Ureter (tissue), 1 donor: ENCODE results near the gene DAPK1. TPM values are rescaled to one million over a fixed set of nuclear protein-coding genes. Genes with fewer than 3 reads are reported as not detected.
"Not testable (repeated sequence)": the region's sequence is repeated elsewhere in the genome, so short reads cannot be mapped to it uniquely, and the experiment has no call there.

Experiments used
- DNase-seq: peaks from one replicate; pipeline ENCODE4 v3.0.0-alpha.2; 2020; ENCODE audit warnings: low spot score
- total RNA-seq: library from RNA; stranded (reverse); gene quantifications from one replicate; pipeline ENCODE4 v1.2.4, GENCODE V29; 2023
- donor health status: DM: yes; HTN: yes; CAD: no.

The DAPK1 gene
- total RNA-seq, 1 donor from 2014 or later: 100 TPM

DNA sequence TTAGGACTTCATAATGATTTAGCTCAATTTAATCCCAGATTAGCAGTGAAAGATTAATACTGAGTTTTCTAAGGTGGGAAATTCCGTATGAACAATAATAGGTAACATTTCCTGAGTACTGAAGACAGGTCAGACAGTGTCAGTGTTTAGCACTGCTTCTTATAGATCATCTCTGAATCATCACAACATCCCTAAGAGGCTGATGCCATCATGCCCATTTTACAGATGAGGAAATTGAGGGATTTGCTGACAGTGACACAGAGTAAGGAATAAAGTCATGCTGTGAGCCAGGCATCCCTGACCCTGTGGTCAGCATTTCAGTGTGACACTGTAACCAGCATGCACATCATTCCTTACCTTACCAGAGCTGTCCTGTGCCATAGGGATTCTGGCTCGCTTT, 44.5 kb downstream of the DAPK1 start:
- no peak for DNase-seq

DNA sequence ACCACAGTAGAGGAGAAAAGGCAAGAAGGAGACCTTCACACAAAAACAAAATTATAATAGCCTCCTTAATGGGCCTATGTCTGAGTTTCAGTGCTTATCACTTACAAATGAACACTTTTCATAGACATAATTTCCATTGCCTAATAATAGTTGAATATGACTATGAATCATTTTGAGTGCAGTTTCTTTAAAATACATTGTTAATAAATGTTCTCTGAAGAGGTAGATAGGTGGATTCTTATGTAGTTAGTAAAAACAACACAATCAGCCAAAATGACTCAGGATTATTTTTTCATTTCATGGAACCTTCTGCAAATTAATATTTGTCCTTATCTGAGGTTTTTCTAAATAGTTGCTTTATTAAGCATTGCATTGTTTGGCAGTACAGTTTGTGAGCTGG, 45.6 kb downstream of the DAPK1 start:
- DNase-seq: no peak

DNA sequence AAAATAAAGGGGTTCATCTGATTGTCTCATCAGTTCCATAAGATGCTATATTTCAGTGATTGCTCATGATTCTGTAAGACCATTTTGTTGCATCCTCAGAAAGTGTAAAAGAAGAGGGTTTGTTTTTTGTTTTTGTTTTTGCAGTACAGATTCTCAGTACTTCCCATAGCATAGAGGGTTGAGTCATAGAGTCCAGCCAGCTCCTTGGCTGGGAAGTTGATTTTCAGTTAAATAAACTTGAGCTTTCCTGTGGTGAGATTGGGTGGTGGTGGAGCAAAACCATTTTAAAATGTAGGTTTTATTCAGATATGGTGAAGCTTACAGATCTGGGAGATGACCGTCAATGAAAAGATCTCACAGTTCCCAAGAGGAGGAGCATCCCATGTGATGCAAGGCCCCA, 48.2 kb downstream of the DAPK1 start:
- DNase-seq: no peak

DNA sequence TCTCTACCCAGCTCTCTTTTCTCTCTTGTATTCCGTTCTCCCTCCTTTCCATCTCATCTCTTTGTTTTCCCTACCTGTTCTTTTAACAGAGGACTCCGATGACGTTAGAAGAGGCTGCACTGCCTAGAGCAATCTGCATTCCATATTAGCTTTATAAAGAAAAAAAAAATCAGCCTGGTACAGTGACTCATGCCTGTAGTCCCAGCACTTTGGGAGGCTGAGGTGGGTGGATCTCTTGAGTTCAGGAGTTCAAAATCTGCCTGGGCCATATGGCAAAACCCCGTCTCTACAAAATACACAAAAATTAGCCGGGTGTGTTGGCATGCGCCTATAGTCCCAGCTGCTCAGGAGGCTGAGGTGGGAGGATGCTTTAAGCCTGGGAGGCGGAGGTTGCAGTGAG, 49.0 kb downstream of the DAPK1 start:
- DNase-seq: no peak

DNA sequence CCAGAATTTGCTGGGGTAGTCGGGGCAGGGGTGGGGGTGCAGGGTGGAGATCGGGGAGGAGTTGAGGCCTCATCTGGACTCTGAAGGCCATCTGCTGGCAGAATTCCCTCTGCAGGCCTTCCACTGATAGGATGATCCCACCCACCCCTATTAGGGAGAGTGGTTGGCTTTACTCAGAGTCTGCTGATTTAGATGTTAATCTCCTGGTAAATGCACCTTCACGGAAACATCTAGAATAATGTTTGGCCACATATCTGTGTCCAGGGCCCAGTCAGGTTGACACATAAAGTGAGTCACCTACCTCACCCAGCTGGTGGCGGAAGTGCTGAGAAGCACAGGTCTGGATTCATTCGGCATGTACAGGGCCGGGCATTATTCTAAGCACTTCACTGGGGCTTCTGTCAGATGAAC, 50.0 kb downstream of the DAPK1 start:
- peak; percentile 69 for DNase-seq

DNA sequence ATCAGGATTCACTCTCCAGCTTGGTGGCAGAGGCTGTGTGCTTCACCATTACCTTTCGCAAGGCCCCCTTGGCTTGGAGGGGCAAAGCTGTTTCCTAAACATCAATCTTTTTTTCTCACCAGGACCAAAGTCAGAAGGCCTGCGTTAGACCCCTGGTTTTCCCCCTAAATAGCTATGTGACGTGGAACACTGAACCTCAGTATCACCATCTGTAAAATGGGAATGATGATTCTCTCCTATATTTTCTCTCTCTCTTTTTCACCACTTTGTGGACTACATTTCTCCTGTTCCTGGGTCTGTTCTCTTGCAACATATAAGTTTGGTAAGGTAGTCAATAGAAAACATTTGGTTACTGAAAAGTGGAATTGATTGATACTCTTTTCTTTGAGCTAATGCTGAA, 50.5 kb downstream of the DAPK1 start:
- DNase-seq: no peak

DNA sequence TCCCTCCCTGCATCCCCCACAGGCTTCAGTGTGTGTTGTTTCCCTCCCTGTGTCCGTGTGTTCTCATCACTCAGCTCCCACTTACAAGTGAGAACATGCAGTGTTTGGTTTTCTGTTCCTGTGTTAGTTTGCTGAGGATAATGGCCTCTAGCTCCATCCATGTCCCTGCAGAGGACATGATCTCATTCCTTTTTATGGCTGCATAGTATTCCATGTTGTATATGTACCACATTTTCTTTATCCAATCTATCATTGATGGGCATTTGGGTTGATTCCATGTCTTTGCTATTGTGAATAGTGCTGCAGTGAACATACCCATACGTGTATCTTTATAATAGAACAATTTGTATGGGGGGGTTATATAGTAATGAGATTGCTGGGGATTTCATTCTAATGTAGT, 51.4 kb downstream of the DAPK1 start:
- DNase-seq: not testable (repeated sequence)

DNA sequence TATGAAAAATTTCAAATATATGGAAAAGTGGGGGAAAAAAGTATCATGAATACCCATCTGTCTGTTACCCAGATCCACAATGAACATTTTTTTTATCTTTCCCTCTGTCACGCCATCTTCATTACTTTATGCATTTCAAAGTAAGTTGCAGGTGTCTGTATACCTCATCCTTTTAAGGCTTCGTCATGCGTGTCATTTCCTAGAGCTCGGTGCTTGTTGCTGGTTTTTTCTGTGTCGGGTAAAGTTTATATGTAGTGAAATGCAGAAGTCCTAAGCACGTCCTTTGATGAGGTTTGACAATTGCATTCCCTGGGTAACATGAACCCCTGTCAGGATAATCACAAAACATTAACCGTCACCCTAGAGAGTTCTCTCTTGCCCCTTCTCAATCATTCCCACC, 52.1 kb downstream of the DAPK1 start:
- no peak for DNase-seq

DNA sequence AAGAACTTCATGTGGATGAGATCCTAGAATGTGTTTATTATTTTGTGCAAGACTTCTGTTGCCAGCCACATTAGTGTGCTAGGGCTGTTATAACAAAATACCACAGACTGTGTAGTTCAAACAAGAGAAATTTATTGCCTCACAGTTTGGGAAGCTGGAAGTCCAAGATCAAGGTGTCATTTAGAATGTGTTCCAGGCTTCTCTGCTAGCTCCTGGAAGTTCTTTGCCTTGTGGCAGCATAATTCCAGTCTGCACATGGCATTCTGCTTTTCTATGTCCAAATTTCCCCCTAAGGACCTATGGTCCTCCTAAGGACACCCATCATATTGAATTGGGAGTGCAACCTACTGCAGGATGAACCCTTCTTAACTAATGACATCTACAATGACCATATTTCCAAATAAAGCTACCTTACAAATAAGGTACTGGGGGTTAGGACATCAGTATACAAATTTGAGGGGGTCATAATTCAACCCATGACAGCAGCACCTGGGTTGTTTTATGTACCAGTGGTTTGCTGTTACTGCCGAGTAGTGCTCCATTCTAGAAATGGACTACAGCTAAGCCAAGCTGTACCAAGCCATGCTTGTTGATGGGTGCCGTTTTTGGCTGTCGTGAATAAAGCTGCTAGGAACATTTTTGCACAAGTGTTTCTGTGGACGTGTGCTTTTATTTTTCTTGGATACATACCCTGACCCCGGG, 52.7 kb downstream of the DAPK1 start:
- DNase-seq: no peak

DNA sequence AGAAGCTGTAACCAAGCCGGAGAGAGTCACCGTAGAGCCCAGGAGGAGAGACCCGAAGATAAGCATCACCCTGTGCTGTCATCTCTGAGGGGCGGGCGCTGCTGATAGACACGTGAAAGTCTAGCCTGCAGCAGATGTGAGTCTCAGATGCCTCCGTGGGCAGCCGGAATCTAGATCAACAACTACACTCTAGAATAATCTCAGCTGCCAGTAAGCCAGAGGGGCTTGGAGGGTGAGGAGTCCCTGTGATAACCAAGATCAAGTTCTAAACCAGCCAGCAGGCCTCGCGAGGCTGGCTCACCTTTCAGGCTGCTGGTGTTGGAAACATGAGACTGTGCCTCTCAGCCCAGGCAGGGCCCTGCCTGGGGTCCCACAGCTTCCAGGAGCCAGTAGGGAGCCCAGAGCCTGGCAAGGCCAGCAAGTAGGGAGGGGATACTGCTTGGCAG, 54.1 kb downstream of the DAPK1 start:
- no peak for DNase-seq

DNA sequence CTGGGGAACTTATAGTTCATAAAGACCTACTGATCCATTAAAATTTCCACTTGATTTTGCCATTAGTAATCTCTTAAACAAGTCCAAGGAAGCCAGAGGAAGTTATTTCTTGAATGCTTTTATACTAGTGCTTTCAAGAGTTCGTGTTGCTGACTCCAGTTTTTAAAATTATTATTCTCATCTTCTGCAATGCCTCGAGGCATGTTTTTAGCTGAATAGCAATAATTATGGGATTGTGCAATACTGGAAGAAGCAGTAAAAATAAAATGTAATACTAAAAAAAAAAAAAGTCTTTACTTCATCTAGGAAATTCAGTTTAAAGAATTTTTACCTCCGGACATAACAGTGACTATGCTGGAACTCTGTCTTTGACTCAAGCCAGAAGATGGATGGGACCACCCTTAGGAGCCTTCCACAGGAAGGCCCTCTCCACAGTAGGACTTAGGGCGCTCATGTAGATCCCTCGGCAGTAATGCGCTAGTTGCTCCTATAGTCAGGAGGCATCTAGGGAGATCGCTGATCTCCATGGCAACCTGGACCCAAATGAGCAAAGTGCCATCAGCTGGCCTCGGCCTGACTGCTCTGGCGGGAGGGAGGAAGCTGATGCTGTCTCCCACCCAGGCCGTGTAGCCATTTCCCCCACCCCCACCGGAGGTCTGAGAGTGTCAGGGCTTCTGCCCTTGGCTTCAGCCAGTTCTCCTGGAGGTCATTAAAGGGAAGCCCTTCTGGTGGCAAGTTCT, 56.7 kb downstream of the DAPK1 start:
- DNase-seq: no peak

DNA sequence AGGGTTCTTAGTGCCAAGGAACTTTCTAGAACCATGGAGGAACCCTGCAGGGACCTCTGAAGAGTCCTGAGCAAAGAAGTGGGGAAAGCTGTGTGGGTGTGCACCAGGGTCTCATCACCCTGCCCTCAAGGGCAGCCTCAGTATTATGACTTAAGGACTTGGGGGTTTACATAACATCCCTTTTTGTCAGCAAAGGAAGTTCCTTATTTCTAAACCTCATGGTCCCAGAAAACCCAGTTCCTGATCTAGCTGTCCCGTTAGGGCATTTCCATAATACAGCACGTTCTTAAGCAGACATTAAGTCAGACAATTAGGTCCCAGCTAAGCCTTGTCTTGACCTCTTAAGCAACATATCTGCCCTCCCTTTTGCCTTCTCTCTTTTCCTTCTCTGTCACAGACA, 57.3 kb downstream of the DAPK1 start:
- DNase-seq: no peak

DNA sequence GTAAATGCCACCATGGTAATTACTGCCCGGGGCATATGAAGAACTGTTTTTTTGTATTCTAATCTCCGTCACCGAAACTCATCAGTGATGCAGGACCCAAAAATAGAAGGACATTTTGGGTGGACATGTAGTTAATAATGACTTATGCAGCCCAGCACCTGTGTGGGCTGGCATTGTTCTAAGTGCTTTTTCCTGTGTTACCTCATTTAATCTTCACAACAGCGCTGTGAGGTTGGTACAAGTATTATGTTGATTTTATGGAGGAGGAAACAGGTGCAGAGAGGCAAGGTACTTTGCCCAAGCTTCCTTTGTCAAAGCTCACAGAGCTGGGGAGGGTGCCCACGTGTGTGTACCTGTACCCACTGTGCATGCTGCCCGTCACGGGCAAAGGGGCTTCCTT, 58.4 kb downstream of the DAPK1 start:
- no peak for DNase-seq

DNA sequence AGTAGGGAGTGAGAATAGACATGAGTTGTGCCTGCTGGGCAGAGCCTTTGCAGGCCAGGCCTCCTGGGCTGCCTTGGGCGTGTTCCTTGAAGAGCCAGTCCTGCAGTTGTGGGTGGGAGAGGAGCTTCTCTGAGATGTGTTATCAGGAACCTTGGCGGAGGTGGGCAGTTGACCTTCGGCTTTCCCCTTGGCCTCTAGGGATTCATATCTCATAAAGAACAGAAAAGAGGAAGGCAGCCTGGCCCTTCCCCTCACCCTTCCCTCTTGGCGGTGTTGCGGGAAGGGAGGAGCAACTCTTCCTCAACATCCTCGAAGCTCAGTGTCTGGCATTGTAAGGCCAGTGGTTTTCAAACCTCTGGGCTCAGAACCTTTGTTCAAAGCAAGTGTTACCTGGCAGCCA, 59.2 kb downstream of the DAPK1 start:
- DNase-seq: no peak

DNA sequence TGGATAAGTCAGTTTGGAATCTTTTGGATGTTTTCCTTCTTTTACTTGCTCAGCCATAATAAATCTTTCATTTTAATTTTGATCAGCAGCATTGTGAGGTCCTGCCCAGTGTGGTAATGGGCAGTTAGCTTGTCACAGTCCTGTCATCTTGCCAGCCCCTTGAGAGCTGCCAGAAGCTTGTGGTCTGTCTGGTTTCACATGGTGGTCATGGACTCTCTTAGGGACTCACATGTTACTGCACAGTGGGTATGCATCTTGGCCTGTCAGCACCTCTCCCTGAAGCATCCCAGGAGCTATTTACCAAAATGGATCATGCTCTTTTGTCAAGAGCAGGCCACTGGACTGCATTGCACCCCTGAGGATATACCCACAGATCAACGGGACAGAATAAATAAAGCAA, 60.3 kb downstream of the DAPK1 start:
- no peak for DNase-seq

DNA sequence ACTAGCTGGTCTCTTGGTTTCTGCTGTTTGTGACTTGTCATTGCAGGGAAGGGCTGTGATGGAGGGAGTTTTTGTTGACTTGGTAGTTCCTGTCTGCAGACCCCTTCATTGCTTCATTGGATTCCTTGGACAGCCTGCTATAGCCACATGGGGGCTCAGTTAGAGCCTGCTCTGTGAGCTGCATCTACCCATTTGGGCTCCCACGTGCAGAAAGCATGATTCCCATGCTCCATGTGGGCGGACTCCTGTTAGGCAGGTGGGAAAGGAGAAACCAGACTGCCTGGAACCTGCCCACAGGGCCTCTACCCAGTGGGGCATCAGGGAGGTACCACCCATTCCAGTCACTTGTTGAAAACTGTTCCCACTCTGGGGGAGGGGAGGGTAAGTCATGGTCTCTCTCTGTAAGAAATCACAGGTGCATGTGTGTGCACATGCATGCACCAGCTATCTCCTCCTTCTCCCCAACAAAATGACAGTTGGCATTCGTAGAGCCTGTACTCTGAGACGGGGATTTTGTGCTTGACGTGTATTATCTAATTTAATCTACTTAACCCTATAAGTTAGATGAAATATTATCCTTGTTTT, 61.0 kb downstream of the DAPK1 start:
- no peak for DNase-seq

DNA sequence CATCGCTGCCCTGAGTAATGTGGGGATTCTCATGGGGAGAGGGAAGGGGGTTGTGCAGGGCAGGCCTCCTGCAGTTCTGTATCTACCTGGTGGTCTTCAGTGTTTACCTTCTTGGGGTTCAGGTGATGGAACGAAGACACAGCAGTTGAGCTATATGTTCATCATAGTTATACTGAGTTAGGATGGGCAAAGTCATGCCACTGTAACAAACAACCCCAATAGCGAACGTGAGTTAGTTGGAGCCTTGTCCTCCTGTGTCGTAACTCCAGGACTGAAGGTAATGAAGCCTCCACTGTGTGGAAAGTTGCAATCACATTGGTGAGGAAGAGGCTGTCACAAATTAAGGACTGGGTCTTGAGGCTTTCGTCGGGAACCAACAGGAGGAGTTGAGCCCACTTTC, 64.4 kb downstream of the DAPK1 start:
- DNase-seq: no peak

DNA sequence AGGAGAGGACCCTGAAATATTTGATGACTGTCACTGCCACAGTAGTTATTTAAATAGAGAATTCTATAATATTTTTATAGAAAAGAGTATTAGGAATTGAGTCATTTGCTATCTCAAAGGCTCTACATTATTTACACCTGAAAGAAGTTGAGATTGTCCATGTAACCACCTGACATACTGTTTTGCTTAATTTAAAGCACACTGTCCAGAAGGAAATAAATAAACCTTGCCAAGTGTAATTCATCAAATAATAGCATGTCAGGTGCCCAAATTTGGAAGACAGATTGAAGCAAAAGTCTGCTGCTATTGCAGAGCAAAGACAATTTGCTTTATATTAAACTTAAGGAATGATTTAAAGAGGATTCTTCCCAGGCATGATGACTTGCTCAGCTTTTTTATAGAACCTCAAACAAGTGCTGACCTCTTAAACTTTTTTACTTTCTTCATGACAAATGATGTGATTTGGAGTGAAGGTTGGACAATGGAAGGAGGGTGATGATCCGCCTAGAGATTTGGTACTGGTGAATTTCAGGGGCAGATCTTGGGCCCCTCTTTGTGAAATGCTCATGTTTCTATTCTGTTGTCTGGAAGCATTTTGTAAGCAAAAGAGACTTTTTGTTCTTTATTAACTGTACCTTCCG, 65.0 kb downstream of the DAPK1 start:
- DNase-seq: no peak

DNA sequence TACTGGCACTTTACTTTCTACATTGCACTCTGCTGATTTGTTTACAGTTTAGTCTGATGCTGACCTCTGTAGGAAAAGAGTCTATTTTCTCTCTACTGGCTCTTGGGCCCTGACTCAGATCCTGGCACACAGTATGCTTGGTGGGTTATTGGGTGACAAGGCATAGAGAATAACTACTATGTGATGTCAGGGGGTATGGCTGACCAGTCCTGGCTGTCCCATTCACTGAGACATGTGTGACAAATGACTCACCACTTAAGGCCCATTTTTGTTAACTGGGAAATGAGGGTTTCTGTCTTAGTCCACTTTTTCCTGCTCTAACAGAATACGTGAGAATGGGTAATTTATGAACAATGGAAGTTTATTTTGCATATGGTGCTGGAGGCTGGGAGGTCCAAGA, 66.4 kb downstream of the DAPK1 start:
- DNase-seq: no peak

DNA sequence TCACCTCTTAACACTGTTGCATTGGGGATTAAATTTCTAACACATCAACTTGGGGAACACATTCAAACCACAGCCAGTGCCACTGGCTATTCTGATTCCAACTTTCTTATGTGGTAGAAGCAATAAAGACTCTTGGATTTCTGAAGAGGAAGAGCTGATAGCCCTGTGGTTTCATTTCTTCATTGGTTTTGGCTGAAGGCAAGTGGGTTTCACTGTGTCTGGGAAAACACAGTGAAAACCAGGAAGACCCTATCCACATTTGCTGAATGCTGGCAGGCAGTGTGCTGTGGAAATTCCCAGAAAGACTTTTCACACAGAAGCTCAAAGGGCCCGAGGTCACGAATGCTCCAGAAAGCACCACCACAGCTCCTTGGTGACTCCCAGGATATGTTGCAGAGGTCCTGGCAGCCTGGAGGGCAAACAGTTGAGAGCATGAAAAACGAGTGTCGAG, 67.1 kb downstream of the DAPK1 start:
- no peak for DNase-seq

DNA sequence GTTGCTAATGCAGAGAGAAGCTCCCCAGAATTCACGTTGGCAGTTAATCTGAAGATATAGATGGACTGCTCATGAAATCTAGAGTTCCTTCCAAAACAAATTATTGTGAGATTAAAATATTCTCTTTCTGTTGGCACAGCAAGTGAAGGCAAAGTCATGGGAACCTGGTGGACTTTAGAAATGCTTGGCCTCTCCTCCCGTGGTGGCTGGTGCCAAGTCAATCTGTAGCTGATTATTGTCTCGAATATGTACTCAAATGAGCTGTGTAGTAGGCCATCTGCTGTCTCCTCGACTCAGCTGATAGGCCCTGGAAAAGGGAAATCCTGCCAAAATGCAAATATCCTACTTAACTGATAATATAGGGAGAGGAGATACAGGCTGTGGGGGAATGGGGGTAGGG, 69.3 kb downstream of the DAPK1 start:
- no peak for DNase-seq

DNA sequence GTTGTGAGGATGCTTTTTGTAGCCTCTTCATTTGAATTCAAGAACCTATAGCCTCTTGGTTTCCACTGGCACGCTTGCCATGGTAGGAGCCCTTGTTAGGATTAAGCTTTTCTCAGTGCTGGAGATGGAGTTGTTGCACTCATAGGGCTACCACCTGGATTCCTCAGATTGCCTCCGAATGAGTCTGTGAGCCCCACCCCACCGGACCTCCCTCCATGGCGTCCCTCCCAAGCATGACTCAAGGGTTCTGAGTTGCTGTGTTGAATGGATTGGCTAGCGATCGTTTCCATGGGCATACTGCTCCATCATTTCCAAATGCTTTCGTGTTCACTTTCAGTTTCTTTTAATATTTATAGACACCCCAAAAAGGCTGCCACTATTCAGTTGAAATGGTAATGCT, 69.9 kb downstream of the DAPK1 start:
- no peak for DNase-seq

DNA sequence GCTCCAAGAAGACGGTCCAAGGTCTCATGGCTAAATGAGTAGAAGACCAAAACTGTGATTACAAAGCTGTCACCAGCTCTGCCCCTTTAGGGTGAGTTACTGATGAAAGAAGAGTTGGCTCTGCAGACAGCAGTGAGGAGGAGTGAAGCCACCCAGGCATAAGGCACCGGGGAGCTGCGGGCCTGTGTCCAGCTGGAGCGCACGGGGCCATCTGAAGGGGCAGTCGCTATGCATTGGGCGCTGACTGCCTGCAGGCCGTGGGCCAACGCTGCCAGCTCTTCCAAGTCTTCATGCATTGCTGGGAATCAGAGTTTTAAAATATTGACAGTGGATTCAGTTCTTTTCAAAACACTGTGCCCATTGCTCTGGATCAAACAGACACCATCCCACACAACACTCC, 70.3 kb downstream of the DAPK1 start:
- no peak for DNase-seq
